Upper lobe of left lung (tissue), 6 donors: ENCODE data around the gene STUB1. TPM values are rescaled to one million over a fixed set of nuclear protein-coding genes. Genes with fewer than 3 reads are reported as not detected.

ENCODE experiments used
- ATAC-seq, 2 donors: fragments of 200-7000 bp; cut with Tn5 transposase; one replicate each; pipeline ENCODE4 v1.9.1; 2022; ENCODE audit warnings: mild to moderate bottlenecking in 2 of 2, moderate library complexity in 2 of 2; ENCODE audit not compliant: low FRiP score in 2 of 2
- DNase-seq, 2 donors: peaks; one replicate each; pipeline ENCODE4 v3.0.0-alpha.2; 2019 to 2020
- H3K27ac ChIP-seq, 4 donors: fragments of 200-600 bp; sonication (generic); one replicate each; pipeline ENCODE4 v1.5.1; 2016 to 2019
- H3K27me3 ChIP-seq, 4 donors: fragments of 200-600 bp; sonication (generic); one replicate each; pipeline ENCODE4 v1.5.1; 2017 to 2019
- H3K36me3 ChIP-seq, 4 donors: fragments of 200-600 bp; sonication (generic); one replicate each; pipeline ENCODE4 v1.5.1; 2016 to 2019
- H3K4me1 ChIP-seq, 4 donors: fragments of 200-600 bp; sonication (generic); one replicate each; pipeline ENCODE4 v1.5.1; 2018 to 2019
- H3K4me3 ChIP-seq, 4 donors: fragments of 200-600 bp; sonication (generic); one replicate each; pipeline ENCODE4 v1.5.1; 2017 to 2019; ENCODE audit warnings: mild to moderate bottlenecking in 2 of 4, moderate library complexity in 1 of 4
- H3K9me3 ChIP-seq, 4 donors: fragments of 200-600 bp; sonication (generic); one replicate each; pipeline ENCODE4 v1.5.1; 2018 to 2019
- CTCF ChIP-seq, 6 experiments: fragments of 450-650 bp in 4 of 6; fragments of 200-600 bp in 2 of 6; sonication (generic) in 2 of 6; IDR thresholded peaks; one replicate each; pipeline ENCODE4 v1.5.1; 2016 to 2019; ENCODE audit warnings: antibody characterized with exemption in 6 of 6
- EP300 ChIP-seq, 4 donors: sonication (generic); formaldehyde crosslinking; IDR thresholded peaks; one replicate each; pipeline ENCODE4 v1.5.1; 2017; ENCODE audit warnings: antibody characterized with exemption in 4 of 4, control low read depth in 2 of 4
- POLR2A ChIP-seq, 4 donors: fragments of 450-650 bp; IDR thresholded peaks; one replicate each; pipeline ENCODE4 v1.5.1; 2016 to 2017; ENCODE audit warnings: antibody characterized with exemption in 4 of 4, mild to moderate bottlenecking in 2 of 4
- POLR2AphosphoS5 ChIP-seq, 2 donors: sonication (generic); formaldehyde crosslinking; IDR thresholded peaks; one replicate each; pipeline ENCODE4 v1.5.1; 2017; ENCODE audit warnings: antibody characterized with exemption in 2 of 2
- WGBS, 2 donors: methylation state at CpG; one replicate each; pipeline ENCODE4 v1.1.5; 2017 to 2018; 5-methylcytosine and 5-hydroxymethylcytosine counted together
- total RNA-seq, 6 donors: library from RNA; depleted of rRNA in 4 of 6; stranded (reverse); fragments of >200 nt in 4 of 6; gene quantifications; one replicate each; pipeline versions ENCODE4 v1.1.0 to v1.2.1, GENCODE V29; 2016 to 2021
- donor health status: DM: no; HTN: no; CAD: no; lungs with moderate emphysema.
- donor health status: DM: no; HTN: yes; CAD: no; lungs with severe emphysema.

Gene STUB1
- total RNA-seq, 6 donors from 2014 or later = 101 to 186 (median 118) TPM

- 76 to 80% methylated on average over 22 to 23 of the region's 57 CpGs for WGBS, 2 donors
Measured at GRCh38 chr16:677316-678190, 2.7 kb upstream of the STUB1 start.

GRCh38 chr16:678209-678857 lies 1.9 kb upstream of the STUB1 start:
- ATAC-seq (no peak), DNase-seq (peak in 1 of 2 donors; percentile 78)
- Histone ChIP-seq H3K27me3 (no peaks in the 10 kb centered on the region), H3K4me3 (no peak overlapping the region), H3K27ac (peak overlapping the region in 1 of 4 donors; percentile 94), H3K36me3 (peaks cover 9 to 29% (median 22%) of the 10 kb centered on the region in 4 donors), H3K9me3 (no peaks in the 10 kb centered on the region), H3K4me1 (peaks cover 38 to 72% (median 46%) of the 10 kb centered on the region in 4 donors)
- no peak for TF ChIP-seq CTCF (IDR thresholded peaks at IDR 0.05)
- no peak for TF ChIP-seq EP300 (IDR thresholded peaks at IDR 0.05)
- TF ChIP-seq POLR2AphosphoS5 (IDR thresholded peaks at IDR 0.05) = no peak
- no peak for TF ChIP-seq POLR2A (IDR thresholded peaks at IDR 0.05)
- WGBS, 2 donors = 76 to 85% methylated on average over 7 to 13 of the region's 21 CpGs

More at GRCh38 chr16:677316-678190, 2.7 kb upstream of the STUB1 start:
- ATAC-seq = no peak
- no peaks in the 10 kb centered on the region for H3K9me3 ChIP-seq
- peak in 1 of 2 donors; percentile 85 for DNase-seq
- H3K36me3 ChIP-seq = peaks cover 14 to 29% (median 23%) of the 10 kb centered on the region in 4 donors
- H3K27me3 ChIP-seq = no peaks in the 10 kb centered on the region
- no peak overlapping the region for H3K4me3 ChIP-seq
- TF ChIP-seq EP300 (IDR thresholded peaks at IDR 0.05) (no peak), POLR2AphosphoS5 (IDR thresholded peaks at IDR 0.05) (no peak), POLR2A (IDR thresholded peaks at IDR 0.05) (no peak), CTCF (IDR thresholded peaks at IDR 0.05) (no peak)
- H3K27ac ChIP-seq = no peak overlapping the region
- peaks cover 32 to 65% (median 39%) of the 10 kb centered on the region in 4 donors for H3K4me1 ChIP-seq

- peak in 1 of 2 donors; percentile 41 for TF ChIP-seq POLR2AphosphoS5 (IDR thresholded peaks at IDR 0.05)
- no peak for TF ChIP-seq EP300 (IDR thresholded peaks at IDR 0.05)
- TF ChIP-seq CTCF (IDR thresholded peaks at IDR 0.05) = no peak
- DNase-seq = peak; percentile 74 to 91
- ATAC-seq = peak; percentile 20 to 39
- peaks cover 8 to 23% (median 18%) of the 10 kb centered on the region in 4 donors for H3K36me3 ChIP-seq
- H3K9me3 ChIP-seq = no peaks in the 10 kb centered on the region
- H3K27ac ChIP-seq = peak overlapping the region; percentile 61 to 94 (median 87)
- WGBS, 2 donors = 0 to 50% methylated on average over 12 to 29 of the region's 52 CpGs
- peak overlapping the region; percentile 27 to 97 (median 91) for H3K4me3 ChIP-seq
- H3K4me1 ChIP-seq = peaks cover 43 to 79% (median 51%) of the 10 kb centered on the region in 4 donors
- no peaks in the 10 kb centered on the region for H3K27me3 ChIP-seq
Measured at GRCh38 chr16:678858-679813, 1.1 kb upstream of the STUB1 start.

- H3K27me3 ChIP-seq = no peaks in the 10 kb centered on the region
- H3K9me3 ChIP-seq = no peaks in the 10 kb centered on the region
- peak overlapping the region; percentile 83 to 94 (median 91) for H3K27ac ChIP-seq
- peaks cover 44 to 77% (median 53%) of the 10 kb centered on the region in 4 donors for H3K4me1 ChIP-seq
- TF ChIP-seq EP300 (IDR thresholded peaks at IDR 0.05) (no peak), POLR2AphosphoS5 (IDR thresholded peaks at IDR 0.05) (no peak), POLR2A (IDR thresholded peaks at IDR 0.05) (no peak), CTCF (IDR thresholded peaks at IDR 0.05) (no peak)
- peaks cover 8 to 21% (median 18%) of the 10 kb centered on the region in 4 donors for H3K36me3 ChIP-seq
- no peak for ATAC-seq
- no peak for DNase-seq
- peak overlapping the region; percentile 65 to 97 (median 91) for H3K4me3 ChIP-seq
- 0% methylated on average over 28 of the region's 38 CpGs; no CpG with 5 or more reads in 1 of the 2 donors for WGBS, 2 donors
Measured at GRCh38 chr16:680625-680945, 375 bp downstream of the STUB1 start.
